Breast epithelium (tissue), 4 donors: ENCODE results near the gene CACNA2D3. TPM values are rescaled to one million over a fixed set of nuclear protein-coding genes. Genes with fewer than 3 reads are reported as not detected.

ENCODE experiments used
- DNase-seq, 2 donors: peaks; one replicate each; pipeline ENCODE4 v3.0.0-alpha.2; 2019; ENCODE audit warnings: low spot score in 2 of 2
- H3K27ac ChIP-seq, 2 donors: fragments of 200-600 bp; sonication (generic) in 1 of 2; one replicate each; pipeline ENCODE4 v1.5.1; 2016 to 2019; ENCODE audit warnings: mild to moderate bottlenecking in 1 of 2
- H3K27me3 ChIP-seq, 2 donors: fragments of 200-600 bp; sonication (generic) in 1 of 2; one replicate each; pipeline versions ENCODE4 v1.5.1 to v1.6.0; 2017 to 2019; ENCODE audit warnings: control low read depth in 1 of 2, mild to moderate bottlenecking in 1 of 2
- H3K36me3 ChIP-seq: fragments of 200-600 bp; one replicate; pipeline ENCODE4 v1.5.1; 2019
- H3K4me1 ChIP-seq, 2 donors: fragments of 200-600 bp; sonication (generic); one replicate each; pipeline ENCODE4 v1.5.1; 2016 to 2019; ENCODE audit warnings: control low read depth in 1 of 2
- H3K4me3 ChIP-seq, 3 donors: fragments of 200-600 bp; sonication (generic); 1 replicate in 2 of 3; 2 replicates in 1 of 3; pipeline ENCODE4 v1.5.1; 2016 to 2019; ENCODE audit warnings: mild to moderate bottlenecking in 3 of 3, moderate library complexity in 2 of 3
- H3K9me3 ChIP-seq, 2 donors: fragments of 200-600 bp; sonication (generic) in 1 of 2; one replicate each; pipeline ENCODE4 v1.5.1; 2016 to 2019; ENCODE audit warnings: control low read depth in 1 of 2
- POLR2A ChIP-seq: fragments of 450-650 bp; IDR thresholded peaks from one replicate; pipeline ENCODE4 v1.6.1; 2016; ENCODE audit warnings: antibody characterized with exemption, mild to moderate bottlenecking, moderate library complexity
- POLR2AphosphoS5 ChIP-seq, 3 donors: sonication (generic); formaldehyde crosslinking; IDR thresholded peaks; one replicate each; pipeline ENCODE4 v1.6.1; 2017; ENCODE audit warnings: antibody characterized with exemption in 3 of 3
- intact Hi-C: fragments of 100-400 bp; cut with DNase I; formaldehyde crosslinking; loops from one replicate; pipeline ENCODE4 v1.15.1; 2023; ENCODE audit warnings: low total_unique reads
- total RNA-seq, 3 donors: library from RNA; depleted of rRNA; stranded (reverse); fragments of >200 nt; gene quantifications; one replicate each; pipeline ENCODE4 v1.1.0, GENCODE V29; 2016
- TF ChIP-seq, protein P1 (sequence below), 3 donors: fragments of 450-650 bp; IDR thresholded peaks; one replicate each; pipeline ENCODE4 v1.5.1; 2016 to 2017; ENCODE audit warnings: antibody characterized with exemption in 3 of 3, mild to moderate bottlenecking in 3 of 3, moderate library complexity in 3 of 3

CACNA2D3 gene
- total RNA-seq, 3 donors from 2014 or later, result 0.59 to 3.4 (median 2.3) TPM

DNA sequence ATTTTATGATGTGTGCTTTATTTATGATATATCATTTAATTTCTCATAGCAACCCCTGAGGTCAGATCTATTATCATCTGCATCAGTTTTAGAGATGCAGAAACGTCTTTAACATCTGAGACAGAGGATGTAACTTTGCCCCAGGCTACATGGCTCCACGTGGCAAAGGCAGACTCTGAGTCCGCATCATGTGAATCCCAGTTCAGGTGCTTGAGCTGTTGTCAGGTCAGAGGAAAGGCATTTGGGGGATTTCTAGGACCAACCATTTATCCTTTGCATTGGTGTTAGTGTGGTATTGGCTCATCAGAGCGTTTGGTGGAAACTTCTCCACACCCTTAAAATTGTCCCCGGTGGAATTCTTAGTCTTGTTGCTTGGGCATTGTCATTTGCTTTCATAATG is 10.8 kb downstream of the CACNA2D3 start:
- Histone ChIP-seq H3K9me3 (no peaks in the 10 kb centered on the region), H3K27me3 (no peaks in the 10 kb centered on the region), H3K4me3 (no peak overlapping the region), H3K36me3 (no peaks in the 10 kb centered on the region), H3K4me1 (no peaks in the 10 kb centered on the region), H3K27ac (no peak overlapping the region)
- DNase-seq, result no peak
- TF ChIP-seq, protein P1, sequence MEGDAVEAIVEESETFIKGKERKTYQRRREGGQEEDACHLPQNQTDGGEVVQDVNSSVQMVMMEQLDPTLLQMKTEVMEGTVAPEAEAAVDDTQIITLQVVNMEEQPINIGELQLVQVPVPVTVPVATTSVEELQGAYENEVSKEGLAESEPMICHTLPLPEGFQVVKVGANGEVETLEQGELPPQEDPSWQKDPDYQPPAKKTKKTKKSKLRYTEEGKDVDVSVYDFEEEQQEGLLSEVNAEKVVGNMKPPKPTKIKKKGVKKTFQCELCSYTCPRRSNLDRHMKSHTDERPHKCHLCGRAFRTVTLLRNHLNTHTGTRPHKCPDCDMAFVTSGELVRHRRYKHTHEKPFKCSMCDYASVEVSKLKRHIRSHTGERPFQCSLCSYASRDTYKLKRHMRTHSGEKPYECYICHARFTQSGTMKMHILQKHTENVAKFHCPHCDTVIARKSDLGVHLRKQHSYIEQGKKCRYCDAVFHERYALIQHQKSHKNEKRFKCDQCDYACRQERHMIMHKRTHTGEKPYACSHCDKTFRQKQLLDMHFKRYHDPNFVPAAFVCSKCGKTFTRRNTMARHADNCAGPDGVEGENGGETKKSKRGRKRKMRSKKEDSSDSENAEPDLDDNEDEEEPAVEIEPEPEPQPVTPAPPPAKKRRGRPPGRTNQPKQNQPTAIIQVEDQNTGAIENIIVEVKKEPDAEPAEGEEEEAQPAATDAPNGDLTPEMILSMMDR (IDR thresholded peaks at IDR 0.05), result no peak
- TF ChIP-seq POLR2A (no peak), POLR2AphosphoS5 (IDR thresholded peaks at IDR 0.05) (no peak)
- intact Hi-C loops, result no loop called here

DNA sequence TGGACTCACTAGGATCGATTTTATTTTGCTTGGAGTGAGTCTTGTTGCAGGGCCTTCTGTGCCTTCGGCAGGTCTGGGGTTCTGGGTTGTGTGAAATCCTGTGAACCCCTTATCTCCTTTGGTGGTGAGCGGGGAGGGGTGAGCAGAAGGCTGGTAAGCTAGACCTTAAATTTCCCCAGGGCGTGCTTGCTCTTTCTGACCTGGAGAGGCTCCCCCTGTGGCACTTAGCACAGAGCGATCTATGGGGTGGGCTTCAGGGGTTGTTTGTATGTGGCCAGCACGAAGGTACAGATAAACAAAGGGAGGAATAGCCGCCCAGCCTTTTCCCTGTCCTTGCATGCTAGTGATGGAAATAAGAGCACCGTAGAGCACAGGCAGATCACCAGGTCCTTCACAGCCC is 11.8 kb downstream of the CACNA2D3 start:
- intact Hi-C loops, result no loop called here
- H3K9me3 ChIP-seq, result no peaks in the 10 kb centered on the region
- DNase-seq, result no peak

DNA sequence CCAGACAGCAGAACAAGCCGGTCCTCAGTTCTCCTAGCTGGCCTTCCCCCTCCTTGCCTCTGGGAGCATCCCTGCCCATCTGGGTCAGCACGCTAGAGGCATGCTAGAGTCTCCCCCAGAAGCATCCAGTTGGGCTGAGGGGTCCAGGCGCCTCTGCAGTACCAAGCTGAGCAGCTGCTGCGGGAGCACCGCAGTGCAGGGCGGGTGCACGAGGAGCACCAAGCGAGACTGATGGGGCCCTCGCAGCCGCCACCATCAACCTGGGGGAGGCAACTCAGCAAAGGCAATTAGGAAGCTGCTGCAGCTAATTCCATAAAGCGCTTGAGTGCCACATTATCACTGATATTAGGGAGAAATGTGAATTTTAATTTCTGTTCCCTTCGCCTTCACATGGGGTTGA is 12.4 kb downstream of the CACNA2D3 start:
- intact Hi-C loops, result no loop called here

More for the DNA sequence above, 11.8 kb downstream of the CACNA2D3 start:
- Histone ChIP-seq H3K36me3 (no peaks in the 10 kb centered on the region), H3K4me3 (no peak overlapping the region), H3K4me1 (no peaks in the 10 kb centered on the region), H3K27me3 (no peaks in the 10 kb centered on the region), H3K27ac (no peak overlapping the region)
- TF ChIP-seq POLR2A, result no peak
- no peak for TF ChIP-seq POLR2AphosphoS5 (IDR thresholded peaks at IDR 0.05)
- TF ChIP-seq, protein P1 (IDR thresholded peaks at IDR 0.05), result no peak

DNA sequence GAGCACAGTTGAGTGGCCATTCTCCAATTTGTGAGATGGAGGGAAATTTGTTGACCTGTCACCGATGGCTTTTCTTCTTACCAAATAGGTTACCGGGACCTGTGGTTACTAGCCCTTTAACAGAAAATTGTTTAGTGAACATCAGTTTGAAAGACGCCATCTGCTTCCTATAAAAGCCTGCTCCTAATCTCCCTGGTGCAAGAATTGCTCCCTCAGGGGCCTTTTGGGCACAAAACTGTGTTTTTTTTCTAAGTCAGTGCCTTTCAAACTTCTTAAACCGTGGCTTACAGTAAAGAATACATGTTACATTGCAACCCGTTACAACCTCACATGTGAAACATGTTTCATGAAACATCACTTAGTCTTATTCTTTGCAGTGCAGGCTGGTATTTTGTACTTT is 15.0 kb downstream of the CACNA2D3 start:
- H3K27ac ChIP-seq, result no peak overlapping the region
- H3K4me3 ChIP-seq, result no peak overlapping the region
- no peaks in the 10 kb centered on the region for H3K9me3 ChIP-seq
- TF ChIP-seq, protein P1 (IDR thresholded peaks at IDR 0.05), result no peak
- TF ChIP-seq POLR2A (no peak), POLR2AphosphoS5 (IDR thresholded peaks at IDR 0.05) (no peak)
- no peaks in the 10 kb centered on the region for H3K27me3 ChIP-seq
- DNase-seq, result no peak
- intact Hi-C loops, result no loop called here
- no peaks in the 10 kb centered on the region for H3K4me1 ChIP-seq
- H3K36me3 ChIP-seq, result no peaks in the 10 kb centered on the region

More for the DNA sequence above, 12.4 kb downstream of the CACNA2D3 start:
- Histone ChIP-seq H3K27ac (no peak overlapping the region), H3K9me3 (no peaks in the 10 kb centered on the region), H3K4me1 (no peaks in the 10 kb centered on the region), H3K36me3 (no peaks in the 10 kb centered on the region), H3K4me3 (no peak overlapping the region), H3K27me3 (no peaks in the 10 kb centered on the region)
- DNase-seq, result no peak
- TF ChIP-seq POLR2A (no peak), POLR2AphosphoS5 (IDR thresholded peaks at IDR 0.05) (no peak)
- TF ChIP-seq, protein P1 (IDR thresholded peaks at IDR 0.05), result no peak

DNA sequence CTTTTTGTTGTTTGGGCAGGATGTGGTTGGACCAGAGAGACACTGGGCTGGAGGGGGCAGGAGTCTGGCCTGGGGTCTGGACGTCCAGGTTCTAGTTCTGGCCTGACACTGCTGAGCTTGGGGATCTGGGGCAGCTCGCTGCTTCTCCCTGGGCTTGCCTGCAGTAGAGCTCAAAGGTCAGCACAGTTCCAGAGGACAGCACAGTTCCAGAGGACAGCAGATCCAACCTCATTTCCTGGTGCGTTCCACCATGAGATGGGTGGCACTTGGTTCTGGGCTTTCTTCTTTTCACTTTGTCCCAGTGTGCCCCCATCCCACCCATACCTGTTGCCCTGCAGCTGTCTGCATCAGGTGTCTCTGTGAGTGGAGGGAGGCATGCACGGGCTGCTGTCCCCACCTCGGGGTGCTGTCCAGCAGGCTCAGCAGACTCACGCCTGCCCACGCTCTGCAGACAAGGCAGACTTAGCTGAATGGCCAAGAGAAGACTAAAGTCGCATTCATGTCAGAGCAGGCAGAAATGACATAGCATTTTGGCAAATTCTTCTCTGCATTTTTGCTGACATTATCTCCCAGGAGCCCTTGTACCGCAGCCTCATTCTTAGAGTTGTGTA is 16.7 kb downstream of the CACNA2D3 start:
- Histone ChIP-seq H3K4me1 (no peaks in the 10 kb centered on the region), H3K36me3 (no peaks in the 10 kb centered on the region), H3K27me3 (no peaks in the 10 kb centered on the region), H3K4me3 (no peak overlapping the region), H3K27ac (no peak overlapping the region), H3K9me3 (no peaks in the 10 kb centered on the region)
- TF ChIP-seq, protein P1 (IDR thresholded peaks at IDR 0.05), result no peak
- TF ChIP-seq POLR2A (no peak), POLR2AphosphoS5 (IDR thresholded peaks at IDR 0.05) (no peak)
- DNase-seq, result no peak
- intact Hi-C loops, result no loop called here
